Ishikawa (cell line): Measurements from ENCODE around the gene RFTN1.

Source experiments
- CEBPB ChIP-seq: IDR thresholded peaks from 2 replicates; pipeline ENCODE4 v1.6.1; 2012
- CREB1 ChIP-seq: IDR thresholded peaks from 2 replicates; pipeline ENCODE4 v1.6.1; 2012; ENCODE audit warnings: low read depth
- EGR1 ChIP-seq: IDR thresholded peaks from 2 replicates; pipeline ENCODE4 v1.6.1; 2012
- EP300 ChIP-seq: IDR thresholded peaks from 2 replicates; pipeline ENCODE4 v1.6.1; 2012; ENCODE audit warnings: borderline replicate concordance
- FOXM1 ChIP-seq: IDR thresholded peaks from 2 replicates; pipeline ENCODE4 v1.6.1; 2012; ENCODE audit warnings: low read depth, borderline replicate concordance
- NFIC ChIP-seq: IDR thresholded peaks from 2 replicates; pipeline ENCODE4 v1.6.1; 2012
- RAD21 ChIP-seq: IDR thresholded peaks from 2 replicates; pipeline ENCODE4 v1.6.1; 2012; ENCODE audit warnings: low read depth
- TAF1 ChIP-seq: IDR thresholded peaks from 2 replicates; pipeline ENCODE4 v1.6.1; 2012; ENCODE audit warnings: low read depth, mild to moderate bottlenecking
- TCF12 ChIP-seq: IDR thresholded peaks from 2 replicates; pipeline ENCODE4 v1.6.1; 2012; ENCODE audit warnings: low read depth
- TEAD4 ChIP-seq: IDR thresholded peaks from 2 replicates; pipeline ENCODE4 v1.6.1; 2012
- YY1 ChIP-seq: IDR thresholded peaks from 2 replicates; pipeline ENCODE4 v1.6.1; 2012; ENCODE audit warnings: low read depth
- ZBTB7A ChIP-seq: IDR thresholded peaks from 2 replicates; pipeline ENCODE4 v1.6.1; 2012; ENCODE audit warnings: low read depth
- TF ChIP-seq, protein P1 (sequence below): IDR thresholded peaks from 2 replicates; pipeline ENCODE4 v1.6.1; 2012; ENCODE audit warnings: low read depth, mild to moderate bottlenecking
- TF ChIP-seq, protein P2 (sequence below): IDR thresholded peaks from 2 replicates; pipeline ENCODE4 v1.6.1; 2012
- TF ChIP-seq, protein P3 (sequence below): IDR thresholded peaks from 2 replicates; pipeline ENCODE4 v1.6.1; 2012

Gene RFTN1

DNA sequence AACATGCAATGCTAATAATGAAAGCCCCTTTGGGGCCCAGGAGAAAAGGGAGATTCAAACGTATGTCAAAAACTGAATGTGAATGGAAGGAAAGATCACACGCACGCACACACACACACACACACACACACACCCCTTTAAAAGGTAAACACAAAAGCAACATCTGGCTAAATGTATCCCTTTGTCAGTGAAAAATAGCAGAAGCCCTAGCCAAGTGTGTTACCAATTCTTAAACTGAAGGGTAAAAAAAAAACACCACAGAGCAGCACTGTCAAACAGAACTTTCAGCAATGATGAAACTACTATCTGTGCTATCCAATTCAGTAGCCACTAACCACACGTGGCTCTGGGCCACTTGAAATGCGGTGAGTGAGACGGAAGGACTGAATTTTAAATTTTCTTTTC lies 4.9 kb downstream of the RFTN1 start:
- TF ChIP-seq CEBPB (no peak), CREB1 (no peak), EP300 (no peak), TCF12 (no peak), YY1 (no peak), FOXM1 (no peak), RAD21 (no peak), ZBTB7A (no peak), TAF1 (no peak), TEAD4 (no peak), NFIC (no peak), EGR1 (no peak)
- TF ChIP-seq, protein P1, sequence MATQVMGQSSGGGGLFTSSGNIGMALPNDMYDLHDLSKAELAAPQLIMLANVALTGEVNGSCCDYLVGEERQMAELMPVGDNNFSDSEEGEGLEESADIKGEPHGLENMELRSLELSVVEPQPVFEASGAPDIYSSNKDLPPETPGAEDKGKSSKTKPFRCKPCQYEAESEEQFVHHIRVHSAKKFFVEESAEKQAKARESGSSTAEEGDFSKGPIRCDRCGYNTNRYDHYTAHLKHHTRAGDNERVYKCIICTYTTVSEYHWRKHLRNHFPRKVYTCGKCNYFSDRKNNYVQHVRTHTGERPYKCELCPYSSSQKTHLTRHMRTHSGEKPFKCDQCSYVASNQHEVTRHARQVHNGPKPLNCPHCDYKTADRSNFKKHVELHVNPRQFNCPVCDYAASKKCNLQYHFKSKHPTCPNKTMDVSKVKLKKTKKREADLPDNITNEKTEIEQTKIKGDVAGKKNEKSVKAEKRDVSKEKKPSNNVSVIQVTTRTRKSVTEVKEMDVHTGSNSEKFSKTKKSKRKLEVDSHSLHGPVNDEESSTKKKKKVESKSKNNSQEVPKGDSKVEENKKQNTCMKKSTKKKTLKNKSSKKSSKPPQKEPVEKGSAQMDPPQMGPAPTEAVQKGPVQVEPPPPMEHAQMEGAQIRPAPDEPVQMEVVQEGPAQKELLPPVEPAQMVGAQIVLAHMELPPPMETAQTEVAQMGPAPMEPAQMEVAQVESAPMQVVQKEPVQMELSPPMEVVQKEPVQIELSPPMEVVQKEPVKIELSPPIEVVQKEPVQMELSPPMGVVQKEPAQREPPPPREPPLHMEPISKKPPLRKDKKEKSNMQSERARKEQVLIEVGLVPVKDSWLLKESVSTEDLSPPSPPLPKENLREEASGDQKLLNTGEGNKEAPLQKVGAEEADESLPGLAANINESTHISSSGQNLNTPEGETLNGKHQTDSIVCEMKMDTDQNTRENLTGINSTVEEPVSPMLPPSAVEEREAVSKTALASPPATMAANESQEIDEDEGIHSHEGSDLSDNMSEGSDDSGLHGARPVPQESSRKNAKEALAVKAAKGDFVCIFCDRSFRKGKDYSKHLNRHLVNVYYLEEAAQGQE: no peak
- TF ChIP-seq, protein P2, sequence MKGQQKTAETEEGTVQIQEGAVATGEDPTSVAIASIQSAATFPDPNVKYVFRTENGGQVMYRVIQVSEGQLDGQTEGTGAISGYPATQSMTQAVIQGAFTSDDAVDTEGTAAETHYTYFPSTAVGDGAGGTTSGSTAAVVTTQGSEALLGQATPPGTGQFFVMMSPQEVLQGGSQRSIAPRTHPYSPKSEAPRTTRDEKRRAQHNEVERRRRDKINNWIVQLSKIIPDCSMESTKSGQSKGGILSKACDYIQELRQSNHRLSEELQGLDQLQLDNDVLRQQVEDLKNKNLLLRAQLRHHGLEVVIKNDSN: no peak
- TF ChIP-seq, protein P3, sequence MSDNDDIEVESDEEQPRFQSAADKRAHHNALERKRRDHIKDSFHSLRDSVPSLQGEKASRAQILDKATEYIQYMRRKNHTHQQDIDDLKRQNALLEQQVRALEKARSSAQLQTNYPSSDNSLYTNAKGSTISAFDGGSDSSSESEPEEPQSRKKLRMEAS: no peak

DNA sequence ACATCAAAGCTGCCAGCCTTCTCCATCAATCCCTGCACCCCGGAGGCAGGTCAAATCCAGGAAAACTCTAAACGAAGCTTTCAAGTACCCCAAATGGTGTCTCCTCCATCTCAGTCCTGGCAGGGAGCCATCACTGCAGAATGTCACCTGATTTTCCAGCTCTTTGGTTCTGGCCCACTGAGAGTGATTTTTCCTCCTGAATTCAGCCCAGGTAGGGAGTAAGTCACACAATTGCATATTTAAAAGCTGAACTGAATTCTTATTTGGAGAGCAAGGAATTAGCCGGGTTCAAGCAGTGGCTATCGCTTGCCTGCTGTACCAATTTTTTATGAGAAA lies 5.3 kb downstream of the RFTN1 start:
- TF ChIP-seq CREB1 (no peak), RAD21 (no peak), CEBPB (no peak), TCF12 (no peak), TEAD4 (no peak), EP300 (no peak), ZBTB7A (no peak)
- TF ChIP-seq, protein P3: no peak
- TF ChIP-seq, protein P1: no peak

DNA sequence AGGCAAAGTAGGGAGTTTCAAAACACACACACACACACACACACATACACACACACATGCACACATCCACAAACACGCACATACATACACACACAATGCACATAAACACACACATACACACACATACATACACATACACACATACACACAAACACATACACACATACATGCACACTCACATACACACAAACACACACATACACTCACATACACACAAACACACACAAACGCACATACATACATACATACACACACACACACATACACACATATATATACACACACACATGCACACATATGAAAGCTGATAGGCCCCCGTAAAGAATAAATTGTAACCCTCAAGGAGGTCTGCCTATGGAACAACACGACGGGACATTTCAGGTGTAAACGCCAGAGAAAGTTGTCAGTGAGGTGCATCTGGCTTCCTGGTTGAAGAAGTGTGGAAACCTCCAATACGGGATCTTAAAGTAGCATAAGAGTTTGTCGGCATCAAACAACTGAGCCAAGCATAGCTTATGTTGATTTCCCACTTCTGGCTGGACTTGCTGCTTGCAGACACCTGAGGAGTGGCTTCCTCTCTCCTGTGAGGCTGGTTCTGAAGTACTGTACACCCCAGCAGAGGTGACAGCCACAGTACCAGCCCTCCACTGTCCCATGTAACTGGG lies 5.8 kb downstream of the RFTN1 start:
- TF ChIP-seq, protein P3: no peak
- TF ChIP-seq TCF12 (no peak), YY1 (no peak), NFIC (no peak), ZBTB7A (no peak), EGR1 (no peak), TAF1 (no peak), CREB1 (no peak), EP300 (no peak), TEAD4 (no peak), FOXM1 (no peak), CEBPB (no peak), RAD21 (no peak)
- TF ChIP-seq, protein P1: no peak
- TF ChIP-seq, protein P2: no peak

DNA sequence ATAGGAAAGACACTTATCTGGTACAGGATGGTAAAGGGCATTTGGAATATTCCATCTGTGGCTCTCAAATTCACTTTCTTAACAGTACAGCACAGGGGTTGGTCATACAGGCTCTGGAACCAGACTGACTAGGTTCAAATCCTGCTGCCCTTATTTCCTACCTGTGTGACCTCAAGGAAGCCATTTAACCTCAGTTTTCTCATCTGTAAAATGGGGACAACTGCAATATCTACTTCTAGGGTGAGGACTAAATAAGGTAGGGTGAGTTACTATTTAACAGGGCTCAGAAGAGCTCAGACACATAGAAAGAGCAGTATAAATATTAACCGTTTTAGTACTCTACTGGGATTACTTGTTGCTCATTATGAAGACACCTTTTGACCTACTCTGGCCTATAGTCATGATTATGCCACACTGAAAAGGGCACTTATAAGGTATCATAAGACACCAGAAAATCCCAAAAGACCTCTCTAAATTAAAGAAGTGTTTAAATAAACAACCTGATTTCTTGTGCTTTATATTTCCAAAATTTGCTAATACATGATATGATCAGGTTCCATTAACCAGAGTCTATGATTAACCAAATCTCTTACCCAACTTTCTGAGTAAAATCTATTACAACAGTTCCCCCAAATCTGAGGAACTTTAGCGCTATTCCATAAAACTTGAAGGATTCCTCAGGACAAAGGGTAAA lies 6.5 kb downstream of the RFTN1 start:
- TF ChIP-seq, protein P2: no peak
- TF ChIP-seq TAF1: no peak
- TF ChIP-seq CREB1: no peak
